ENCODE data around the gene TDRD12.

TDRD12 gene

GRCh38 chr19:32824191-32824751 is 104.7 kb downstream of the TDRD12 start:
- no peak overlapping the region for H3K4me3 ChIP-seq (ENCODE audit: low read depth, low read length)
- TF ChIP-seq CTCF (IDR thresholded peaks at IDR 0.05; ENCODE audit: borderline replicate concordance, insufficient read depth, low read depth, low read length): no peak

GRCh38 chr19:32824916-32825608 is 105.5 kb downstream of the TDRD12 start:
- no peak for TF ChIP-seq CTCF (IDR thresholded peaks at IDR 0.05; ENCODE audit: borderline replicate concordance, insufficient read depth, low read depth, low read length)
- no peak overlapping the region for H3K4me3 ChIP-seq (ENCODE audit: low read depth, low read length)

- TF ChIP-seq CTCF (IDR thresholded peaks at IDR 0.05; ENCODE audit: borderline replicate concordance, insufficient read depth, low read depth, low read length): no peak
Measured at GRCh38 chr19:32828139-32828538, 108.6 kb downstream of the TDRD12 start.

GRCh38 chr19:32828643-32829344 is 109.2 kb downstream of the TDRD12 start:
- no peak overlapping the region for H3K4me3 ChIP-seq (ENCODE audit: low read depth, low read length)
- TF ChIP-seq CTCF (IDR thresholded peaks at IDR 0.05; ENCODE audit: borderline replicate concordance, insufficient read depth, low read depth, low read length): no peak

More at GRCh38 chr19:32828139-32828538, 108.6 kb downstream of the TDRD12 start:
- H3K4me3 ChIP-seq (ENCODE audit: low read depth, low read length): no peak overlapping the region

- no peak for TF ChIP-seq CTCF (IDR thresholded peaks at IDR 0.05; ENCODE audit: borderline replicate concordance, insufficient read depth, low read depth, low read length)
- no peak overlapping the region for H3K4me3 ChIP-seq (ENCODE audit: low read depth, low read length)
Measured at GRCh38 chr19:32829345-32829896, 109.9 kb downstream of the TDRD12 start.

- H3K4me3 ChIP-seq (ENCODE audit: low read depth, low read length): no peak overlapping the region
- TF ChIP-seq CTCF (IDR thresholded peaks at IDR 0.05; ENCODE audit: borderline replicate concordance, insufficient read depth, low read depth, low read length): no peak
Measured at GRCh38 chr19:32830231-32831014, 110.9 kb downstream of the TDRD12 start.

All from GM12875 (cell line).